ENCODE results near the gene STEAP2.

STEAP2 gene

DNA sequence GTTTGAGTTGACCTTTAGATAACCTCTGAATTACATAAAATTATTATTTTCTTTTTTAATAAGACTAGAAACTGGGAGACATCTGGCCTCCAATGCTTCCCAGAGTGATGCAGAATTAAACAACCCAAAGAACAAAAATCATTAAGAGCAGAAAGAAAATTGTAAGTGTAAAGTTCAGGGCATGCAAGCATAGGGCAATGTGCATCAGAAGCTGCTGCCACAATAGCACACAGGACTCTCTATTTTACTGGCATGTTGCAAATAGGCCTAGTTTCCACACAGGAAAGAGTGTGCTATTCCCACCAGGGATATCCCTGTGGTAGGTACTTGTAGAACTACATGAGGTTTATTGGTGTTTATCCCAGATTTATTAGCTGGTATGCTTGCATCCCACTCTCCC, 20.5 kb upstream of the STEAP2 start:
- Histone ChIP-seq H3K79me2 (ENCODE audit: insufficient read depth, low read length) (no peaks in the 10 kb centered on the region), H3K27me3 (ENCODE audit: insufficient read depth, low read length, poor library complexity, severe bottlenecking) (no peaks in the 10 kb centered on the region), H3K9me3 (ENCODE audit: insufficient read depth, low read depth, low read length) (no peaks in the 10 kb centered on the region), H3K4me1 (ENCODE audit: insufficient read depth, low read length, poor library complexity, severe bottlenecking) (no peaks in the 10 kb centered on the region), H3K9ac (ENCODE audit: low read depth, low read length, poor library complexity, severe bottlenecking) (no peak overlapping the region), H3K4me2 (ENCODE audit: low read depth, low read length, poor library complexity, severe bottlenecking) (no peak overlapping the region), H2AFZ (ENCODE audit: low read length) (no peak overlapping the region), H3K4me3 (ENCODE audit: low read length, poor library complexity, severe bottlenecking) (no peak overlapping the region), H3F3A (ENCODE audit: low read depth) (no peaks in the 10 kb centered on the region), H3K9me2 (replicated peaks; ENCODE audit: low read depth, low read length) (no peaks in the 10 kb centered on the region), H4K20me1 (ENCODE audit: insufficient read depth, low read length, poor library complexity, severe bottlenecking) (no peaks in the 10 kb centered on the region), H3K36me3 (ENCODE audit: insufficient read depth, low read length) (no peaks in the 10 kb centered on the region)
- TF ChIP-seq, protein P1, sequence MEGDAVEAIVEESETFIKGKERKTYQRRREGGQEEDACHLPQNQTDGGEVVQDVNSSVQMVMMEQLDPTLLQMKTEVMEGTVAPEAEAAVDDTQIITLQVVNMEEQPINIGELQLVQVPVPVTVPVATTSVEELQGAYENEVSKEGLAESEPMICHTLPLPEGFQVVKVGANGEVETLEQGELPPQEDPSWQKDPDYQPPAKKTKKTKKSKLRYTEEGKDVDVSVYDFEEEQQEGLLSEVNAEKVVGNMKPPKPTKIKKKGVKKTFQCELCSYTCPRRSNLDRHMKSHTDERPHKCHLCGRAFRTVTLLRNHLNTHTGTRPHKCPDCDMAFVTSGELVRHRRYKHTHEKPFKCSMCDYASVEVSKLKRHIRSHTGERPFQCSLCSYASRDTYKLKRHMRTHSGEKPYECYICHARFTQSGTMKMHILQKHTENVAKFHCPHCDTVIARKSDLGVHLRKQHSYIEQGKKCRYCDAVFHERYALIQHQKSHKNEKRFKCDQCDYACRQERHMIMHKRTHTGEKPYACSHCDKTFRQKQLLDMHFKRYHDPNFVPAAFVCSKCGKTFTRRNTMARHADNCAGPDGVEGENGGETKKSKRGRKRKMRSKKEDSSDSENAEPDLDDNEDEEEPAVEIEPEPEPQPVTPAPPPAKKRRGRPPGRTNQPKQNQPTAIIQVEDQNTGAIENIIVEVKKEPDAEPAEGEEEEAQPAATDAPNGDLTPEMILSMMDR (conservative IDR thresholded peaks at IDR 0.05; ENCODE audit: low read length), result no peak
- no peak for TF ChIP-seq EZH2phosphoT487 (IDR thresholded peaks at IDR 0.05; ENCODE audit: borderline replicate concordance)

- Histone ChIP-seq H2AFZ (ENCODE audit: low read length) (no peak overlapping the region), H3K9me3 (ENCODE audit: insufficient read depth, low read depth, low read length) (no peaks in the 10 kb centered on the region), H3K4me2 (ENCODE audit: low read depth, low read length, poor library complexity, severe bottlenecking) (no peak overlapping the region), H3F3A (ENCODE audit: low read depth) (no peaks in the 10 kb centered on the region), H3K9ac (ENCODE audit: low read depth, low read length, poor library complexity, severe bottlenecking) (no peak overlapping the region), H3K4me3 (ENCODE audit: low read length, poor library complexity, severe bottlenecking) (no peak overlapping the region), H3K79me2 (ENCODE audit: insufficient read depth, low read length) (no peaks in the 10 kb centered on the region), H4K20me1 (ENCODE audit: insufficient read depth, low read length, poor library complexity, severe bottlenecking) (no peaks in the 10 kb centered on the region), H3K4me1 (ENCODE audit: insufficient read depth, low read length, poor library complexity, severe bottlenecking) (no peaks in the 10 kb centered on the region), H3K27me3 (ENCODE audit: insufficient read depth, low read length, poor library complexity, severe bottlenecking) (no peaks in the 10 kb centered on the region), H3K36me3 (ENCODE audit: insufficient read depth, low read length) (no peaks in the 10 kb centered on the region), H3K9me2 (replicated peaks; ENCODE audit: low read depth, low read length) (no peaks in the 10 kb centered on the region)
- TF ChIP-seq EZH2phosphoT487 (IDR thresholded peaks at IDR 0.05; ENCODE audit: borderline replicate concordance), result no peak
- TF ChIP-seq, protein P1 (conservative IDR thresholded peaks at IDR 0.05; ENCODE audit: low read length), result no peak
These were observed 19.9 kb upstream of the STEAP2 start for GRCh38 chr7:90191648-90192047.

- no peaks in the 10 kb centered on the region for H4K20me1 ChIP-seq (ENCODE audit: insufficient read depth, low read length, poor library complexity, severe bottlenecking)
- H3K9me3 ChIP-seq (ENCODE audit: insufficient read depth, low read depth, low read length), result no peaks in the 10 kb centered on the region
- H3K9me2 ChIP-seq (replicated peaks; ENCODE audit: low read depth, low read length), result no peaks in the 10 kb centered on the region
- no peaks in the 10 kb centered on the region for H3K4me1 ChIP-seq (ENCODE audit: insufficient read depth, low read length, poor library complexity, severe bottlenecking)
- no peaks in the 10 kb centered on the region for H3K27me3 ChIP-seq (ENCODE audit: insufficient read depth, low read length, poor library complexity, severe bottlenecking)
- H2AFZ ChIP-seq (ENCODE audit: low read length), result no peak overlapping the region
- H3K9ac ChIP-seq (ENCODE audit: low read depth, low read length, poor library complexity, severe bottlenecking), result no peak overlapping the region
- H3K4me2 ChIP-seq (ENCODE audit: low read depth, low read length, poor library complexity, severe bottlenecking), result no peak overlapping the region
- H3K4me3 ChIP-seq (ENCODE audit: low read length, poor library complexity, severe bottlenecking), result no peak overlapping the region
- H3K36me3 ChIP-seq (ENCODE audit: insufficient read depth, low read length), result no peaks in the 10 kb centered on the region
- no peaks in the 10 kb centered on the region for H3F3A ChIP-seq (ENCODE audit: low read depth)
- no peak for TF ChIP-seq EZH2phosphoT487 (IDR thresholded peaks at IDR 0.05; ENCODE audit: borderline replicate concordance)
- TF ChIP-seq, protein P1 (conservative IDR thresholded peaks at IDR 0.05; ENCODE audit: low read length), result no peak
- H3K79me2 ChIP-seq (ENCODE audit: insufficient read depth, low read length), result no peaks in the 10 kb centered on the region
These were observed 18.4 kb upstream of the STEAP2 start for GRCh38 chr7:90192876-90193750.
